H9 (cell line): ENCODE data around the gene HOATZ. TPM values are rescaled to one million over a fixed set of nuclear protein-coding genes. Genes with fewer than 3 reads are reported as not detected.

Experiments used
- DNase-seq: peaks from one replicate; pipeline ENCODE4 v3.0.0-alpha.2; 2017
- H2AFZ ChIP-seq: one replicate; pipeline ENCODE4 v1.6.1; 2013; ENCODE audit warnings: mild to moderate bottlenecking, low read length, control low read depth, moderate library complexity
- H2AK5ac ChIP-seq: 2 replicates; pipeline ENCODE4 v1.6.1; 2013; ENCODE audit warnings: low read length, control low read depth, mixed read lengths; ENCODE audit not compliant: insufficient read length
- H2BK120ac ChIP-seq: one replicate; pipeline ENCODE4 v1.6.1; 2013; ENCODE audit warnings: low read depth, mild to moderate bottlenecking, low read length, control low read depth, inconsistent platforms; ENCODE audit not compliant: poor library complexity, severe bottlenecking
- H2BK12ac ChIP-seq: 2 replicates; pipeline ENCODE4 v1.6.1; 2013; ENCODE audit warnings: low read length, control low read depth, mixed read lengths, low read depth; ENCODE audit not compliant: insufficient read length
- H2BK15ac ChIP-seq: 2 replicates; pipeline ENCODE4 v1.6.1; 2013; ENCODE audit warnings: low read depth, low read length, control low read depth
- H2BK20ac ChIP-seq: one replicate; pipeline ENCODE4 v1.6.1; 2013; ENCODE audit warnings: low read depth, mild to moderate bottlenecking, low read length, control low read depth, inconsistent platforms; ENCODE audit not compliant: poor library complexity, severe bottlenecking
- H2BK5ac ChIP-seq: 2 replicates; pipeline ENCODE4 v1.6.1; 2013; ENCODE audit warnings: low read length, control low read depth, mixed read lengths; ENCODE audit not compliant: insufficient read length
- H3K14ac ChIP-seq: 2 replicates; pipeline ENCODE4 v1.6.1; 2013; ENCODE audit warnings: low read length, control low read depth; ENCODE audit not compliant: insufficient read depth
- H3K18ac ChIP-seq: 2 replicates; pipeline ENCODE4 v1.6.1; 2013; ENCODE audit warnings: low read depth, mild to moderate bottlenecking, mixed read lengths, low read length, control low read depth; ENCODE audit not compliant: insufficient read length
- H3K23ac ChIP-seq: 2 replicates; pipeline ENCODE4 v1.6.1; 2013; ENCODE audit warnings: low read length, control low read depth, mixed read lengths, low read depth; ENCODE audit not compliant: insufficient read length
- H3K23me2 ChIP-seq: 2 replicates; pipeline ENCODE4 v1.6.1; 2013; ENCODE audit warnings: low read depth, mild to moderate bottlenecking, mixed read lengths, low read length, control low read depth; ENCODE audit not compliant: insufficient read length, poor library complexity, severe bottlenecking
- H3K27ac ChIP-seq: 2 replicates; pipeline ENCODE4 v1.5.1; 2013; ENCODE audit warnings: low read length, control low read depth, mixed read lengths, low read depth; ENCODE audit not compliant: insufficient read length
- H3K27me3 ChIP-seq: 2 replicates; pipeline ENCODE4 v1.6.1; 2013; ENCODE audit warnings: low read length, control low read depth, inconsistent platforms; ENCODE audit not compliant: insufficient read depth
- H3K4ac ChIP-seq: 2 replicates; pipeline ENCODE4 v1.6.1; 2013; ENCODE audit warnings: low read depth, mild to moderate bottlenecking, control low read depth, inconsistent platforms, low read length, moderate library complexity
- H3K4me1 ChIP-seq: 2 replicates; pipeline ENCODE4 v1.6.1; 2013; ENCODE audit warnings: low read length, control low read depth, inconsistent platforms; ENCODE audit not compliant: insufficient read depth
- H3K4me2 ChIP-seq: 2 replicates; pipeline ENCODE4 v1.6.1; 2013; ENCODE audit warnings: low read length, control low read depth, mixed read lengths; ENCODE audit not compliant: insufficient read length, insufficient read depth
- H3K56ac ChIP-seq: 2 replicates; pipeline ENCODE4 v1.6.1; 2013; ENCODE audit warnings: low read depth, mild to moderate bottlenecking, mixed read lengths, low read length, control low read depth; ENCODE audit not compliant: insufficient read length
- H3K79me1 ChIP-seq: 2 replicates; pipeline ENCODE4 v1.6.1; 2013; ENCODE audit warnings: low read depth, mild to moderate bottlenecking, moderate library complexity, low read length, control low read depth, inconsistent platforms; ENCODE audit not compliant: insufficient read depth, poor library complexity, severe bottlenecking
- H3K79me2 ChIP-seq: 2 replicates; pipeline ENCODE4 v1.6.1; 2013; ENCODE audit warnings: low read length, control low read depth, inconsistent platforms; ENCODE audit not compliant: insufficient read depth
- H3K9ac ChIP-seq: 2 replicates; pipeline ENCODE4 v1.6.1; 2013; ENCODE audit warnings: low read length, control low read depth, mixed read lengths; ENCODE audit not compliant: insufficient read length; ENCODE audit errors: extremely low read depth
- H3K9me3 ChIP-seq: one replicate; pipeline ENCODE4 v1.6.1; 2013; ENCODE audit warnings: low read depth, low read length, inconsistent platforms; ENCODE audit not compliant: control insufficient read depth
- H3T11ph ChIP-seq: one replicate; pipeline ENCODE4 v1.6.1; 2013; ENCODE audit warnings: mild to moderate bottlenecking, low read length, control low read depth, inconsistent platforms
- H4K20me1 ChIP-seq: one replicate; pipeline ENCODE4 v1.6.1; 2013; ENCODE audit not compliant: control insufficient read depth, insufficient read length, insufficient read depth
- H4K5ac ChIP-seq: 2 replicates; pipeline ENCODE4 v1.6.1; 2013; ENCODE audit warnings: low read depth, mild to moderate bottlenecking, mixed read lengths, low read length, control low read depth; ENCODE audit not compliant: insufficient read length
- H4K8ac ChIP-seq: replicated peaks from 2 replicates; pipeline ENCODE4 v1.6.1; 2013; ENCODE audit warnings: low read length, control low read depth, mixed read lengths, low read depth; ENCODE audit not compliant: insufficient read length
- H4K91ac ChIP-seq: 2 replicates; pipeline ENCODE4 v1.6.1; 2013; ENCODE audit warnings: low read depth, mild to moderate bottlenecking, moderate library complexity, mixed read lengths, low read length, control low read depth; ENCODE audit not compliant: insufficient read length
- H3K27ac Mint-ChIP-seq, 3 experiments: 2 replicates in 2 of 3; 3 replicates in 1 of 3; pipeline ENCODE4 v1.8.0; 2020 to 2021; ENCODE audit warnings: mixed read lengths in 3 of 3, mild to moderate bottlenecking in 1 of 3, moderate library complexity in 1 of 3
- H3K27me3 Mint-ChIP-seq: 2 replicates; pipeline ENCODE4 v1.8.0; 2021; ENCODE audit warnings: low read depth, mild to moderate bottlenecking, moderate library complexity, mixed read lengths
- H3K36me3 Mint-ChIP-seq, 3 experiments: 2 replicates in 2 of 3; 3 replicates in 1 of 3; pipeline ENCODE4 v1.8.0; 2020 to 2021; ENCODE audit warnings: low read depth in 3 of 3, mixed read lengths in 3 of 3; ENCODE audit not compliant: insufficient read depth in 1 of 3
- H3K4me1 Mint-ChIP-seq, 2 experiments: 2 replicates each; pipeline ENCODE4 v1.8.0; 2020; ENCODE audit warnings: mixed read lengths in 2 of 2
- H3K4me3 Mint-ChIP-seq, 2 experiments: 2 replicates in 1 of 2; 3 replicates in 1 of 2; pipeline ENCODE4 v1.8.0; 2020 to 2021; ENCODE audit warnings: mild to moderate bottlenecking in 2 of 2, mixed read lengths in 2 of 2, moderate library complexity in 1 of 2
- H3K9me3 Mint-ChIP-seq, 2 experiments: 2 replicates in 1 of 2; 3 replicates in 1 of 2; pipeline ENCODE4 v1.8.0; 2020; ENCODE audit warnings: mild to moderate bottlenecking in 2 of 2, mixed read lengths in 2 of 2, moderate library complexity in 1 of 2
- WGBS: extraction: QIAGEN DNeasy Blood & Tissue Kit; methylation state at CpG from one replicate; pipeline ENCODE4 v1.1.7; 2013; ENCODE audit warnings: missing lambda C conversion rate, low lambda C conversion rate, mixed read lengths; ENCODE audit not compliant: insufficient read length; ENCODE audit errors: extremely low coverage; 5-methylcytosine and 5-hydroxymethylcytosine counted together
- total RNA-seq: library from RNA; stranded (reverse); gene quantifications from 2 replicates; pipeline ENCODE4 v1.2.1, GENCODE V29; 2021
- TF ChIP-seq, protein P1 (sequence below): fragments of 200-600 bp; sonication (generic); conservative IDR thresholded peaks from 3 replicates; pipeline ENCODE4 v1.8.0; 2021; ENCODE audit warnings: antibody characterized with exemption, mild to moderate bottlenecking

The HOATZ gene
- total RNA-seq, 1 experiment from 2014 or later, result not detected

DNA sequence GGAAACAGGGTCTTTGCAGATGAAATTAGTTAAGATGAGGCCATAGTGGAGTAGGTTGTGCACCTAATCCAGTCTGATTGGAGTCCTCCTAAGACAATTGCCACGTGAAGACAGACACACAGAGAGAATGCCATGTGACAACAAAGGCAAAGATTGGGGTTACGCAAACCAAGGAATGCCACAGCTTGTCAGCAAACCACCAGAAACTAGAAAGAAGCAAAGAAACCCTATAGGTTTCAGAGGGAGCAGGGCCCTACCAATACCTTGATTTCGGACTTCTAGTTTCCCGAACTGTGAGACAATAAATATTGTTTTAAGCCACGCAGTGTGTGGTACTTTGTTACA lies 17.8 kb downstream of the HOATZ start:
- Histone ChIP-seq H4K8ac (no peak overlapping the region), H3K18ac (no peak overlapping the region), H2AFZ (no peak overlapping the region), H3K9ac (no peak overlapping the region), H3K27ac (no peak overlapping the region), H3K79me1 (no peaks in the 10 kb centered on the region), H4K20me1 (no peaks in the 10 kb centered on the region), H3T11ph (no peak overlapping the region), H3K9me3 (no peaks in the 10 kb centered on the region), H2AK5ac (no peak overlapping the region), H3K23ac (no peak overlapping the region), H3K27me3 (no peaks in the 10 kb centered on the region), H2BK15ac (no peak overlapping the region), H3K56ac (no peak overlapping the region), H3K4me1 (no peaks in the 10 kb centered on the region), H2BK20ac (no peak overlapping the region), H4K91ac (no peak overlapping the region), H3K4ac (no peak overlapping the region), H3K14ac (no peak overlapping the region), H4K5ac (no peak overlapping the region), H2BK5ac (no peak overlapping the region), H2BK120ac (no peak overlapping the region), H2BK12ac (no peak overlapping the region), H3K4me2 (no peak overlapping the region), H3K79me2 (no peaks in the 10 kb centered on the region), H3K23me2 (no peaks in the 10 kb centered on the region)
- H3K4me3 Mint-ChIP-seq, result no peak overlapping the region
- peaks cover 2% of the 10 kb centered on the region; the same call in 1 of the 2 replicates for H3K27me3 Mint-ChIP-seq
- H3K27ac Mint-ChIP-seq, result no peak overlapping the region
- no CpG with 5 or more reads among the region's 5 CpGs for WGBS
- H3K9me3 Mint-ChIP-seq, result no peaks in the 10 kb centered on the region
- TF ChIP-seq, protein P1, sequence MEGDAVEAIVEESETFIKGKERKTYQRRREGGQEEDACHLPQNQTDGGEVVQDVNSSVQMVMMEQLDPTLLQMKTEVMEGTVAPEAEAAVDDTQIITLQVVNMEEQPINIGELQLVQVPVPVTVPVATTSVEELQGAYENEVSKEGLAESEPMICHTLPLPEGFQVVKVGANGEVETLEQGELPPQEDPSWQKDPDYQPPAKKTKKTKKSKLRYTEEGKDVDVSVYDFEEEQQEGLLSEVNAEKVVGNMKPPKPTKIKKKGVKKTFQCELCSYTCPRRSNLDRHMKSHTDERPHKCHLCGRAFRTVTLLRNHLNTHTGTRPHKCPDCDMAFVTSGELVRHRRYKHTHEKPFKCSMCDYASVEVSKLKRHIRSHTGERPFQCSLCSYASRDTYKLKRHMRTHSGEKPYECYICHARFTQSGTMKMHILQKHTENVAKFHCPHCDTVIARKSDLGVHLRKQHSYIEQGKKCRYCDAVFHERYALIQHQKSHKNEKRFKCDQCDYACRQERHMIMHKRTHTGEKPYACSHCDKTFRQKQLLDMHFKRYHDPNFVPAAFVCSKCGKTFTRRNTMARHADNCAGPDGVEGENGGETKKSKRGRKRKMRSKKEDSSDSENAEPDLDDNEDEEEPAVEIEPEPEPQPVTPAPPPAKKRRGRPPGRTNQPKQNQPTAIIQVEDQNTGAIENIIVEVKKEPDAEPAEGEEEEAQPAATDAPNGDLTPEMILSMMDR, result no peak
- no peaks in the 10 kb centered on the region for H3K36me3 Mint-ChIP-seq
- peaks cover 15% of the 10 kb centered on the region in 2 experiments for H3K4me1 Mint-ChIP-seq
- no peak for DNase-seq
